Fibroblast of mammary gland (primary cell): ENCODE data around the gene ZNF32.

Source experiments
- DNase-seq: peaks from one replicate; pipeline ENCODE4 v3.0.0-alpha.2; 2010; ENCODE audit warnings: low read depth
- H3K4me3 ChIP-seq: 2 replicates; pipeline ENCODE4 v1.5.1; 2011; ENCODE audit warnings: low read depth, mild to moderate bottlenecking, low read length, moderate library complexity; ENCODE audit not compliant: control insufficient read depth
- CTCF ChIP-seq: conservative IDR thresholded peaks from 2 replicates; pipeline ENCODE4 v1.5.1; 2011; ENCODE audit warnings: low read depth, low read length, inconsistent platforms; ENCODE audit not compliant: control insufficient read depth, insufficient read depth

Gene ZNF32

GRCh38 chr10:43648398-43649184, at the start of gene ZNF32:
Gene ZNF32 (minus strand): TSS chr10:43648881. CDS start chr10:43646133, 2,748 bp downstream.
- TF ChIP-seq CTCF, result no peak
- H3K4me3 ChIP-seq, result peak within 1 kb of the TSS; percentile 61
- DNase-seq, result peak; percentile 77

- H3K4me3 ChIP-seq, result no peak overlapping the region
- DNase-seq, result no peak
- no peak for TF ChIP-seq CTCF
Measured at GRCh38 chr10:43698156-43698555, 49.5 kb upstream of the ZNF32 start.

- no peak for TF ChIP-seq CTCF
- DNase-seq, result no peak
Measured at GRCh38 chr10:43696909-43697483, 48.3 kb upstream of the ZNF32 start.

GRCh38 chr10:43695730-43696129, 47.0 kb upstream of the ZNF32 start:
- no peak for TF ChIP-seq CTCF
- no peak for DNase-seq
- no peak overlapping the region for H3K4me3 ChIP-seq

More at GRCh38 chr10:43696909-43697483, 48.3 kb upstream of the ZNF32 start:
- no peak overlapping the region for H3K4me3 ChIP-seq

GRCh38 chr10:43695321-43695720, 46.6 kb upstream of the ZNF32 start:
- TF ChIP-seq CTCF, result no peak
- no peak for DNase-seq

GRCh38 chr10:43694526-43694925, 45.8 kb upstream of the ZNF32 start:
- H3K4me3 ChIP-seq, result no peak overlapping the region
- no peak for DNase-seq
- TF ChIP-seq CTCF, result no peak

More at GRCh38 chr10:43695321-43695720, 46.6 kb upstream of the ZNF32 start:
- H3K4me3 ChIP-seq, result no peak overlapping the region
